Upper lobe of left lung (tissue), 6 donors: ENCODE results near the gene LYPD6B. TPM values are rescaled to one million over a fixed set of nuclear protein-coding genes. Genes with fewer than 3 reads are reported as not detected.

Experiments
- ATAC-seq, 2 donors: fragments of 200-7000 bp; cut with Tn5 transposase; one replicate each; pipeline ENCODE4 v1.9.1; 2022; ENCODE audit warnings: mild to moderate bottlenecking in 2 of 2, moderate library complexity in 2 of 2; ENCODE audit not compliant: low FRiP score in 2 of 2
- DNase-seq, 2 donors: peaks; one replicate each; pipeline ENCODE4 v3.0.0-alpha.2; 2019 to 2020
- H3K27ac ChIP-seq, 4 donors: fragments of 200-600 bp; sonication (generic); one replicate each; pipeline ENCODE4 v1.5.1; 2016 to 2019
- H3K27me3 ChIP-seq, 4 donors: fragments of 200-600 bp; sonication (generic); one replicate each; pipeline ENCODE4 v1.5.1; 2017 to 2019
- H3K36me3 ChIP-seq, 4 donors: fragments of 200-600 bp; sonication (generic); one replicate each; pipeline ENCODE4 v1.5.1; 2016 to 2019
- H3K4me1 ChIP-seq, 4 donors: fragments of 200-600 bp; sonication (generic); one replicate each; pipeline ENCODE4 v1.5.1; 2018 to 2019
- H3K4me3 ChIP-seq, 4 donors: fragments of 200-600 bp; sonication (generic); one replicate each; pipeline ENCODE4 v1.5.1; 2017 to 2019; ENCODE audit warnings: mild to moderate bottlenecking in 2 of 4, moderate library complexity in 1 of 4
- H3K9me3 ChIP-seq, 4 donors: fragments of 200-600 bp; sonication (generic); one replicate each; pipeline ENCODE4 v1.5.1; 2018 to 2019
- EP300 ChIP-seq, 4 donors: sonication (generic); formaldehyde crosslinking; IDR thresholded peaks; one replicate each; pipeline ENCODE4 v1.5.1; 2017; ENCODE audit warnings: antibody characterized with exemption in 4 of 4, control low read depth in 2 of 4
- POLR2A ChIP-seq, 4 donors: fragments of 450-650 bp; IDR thresholded peaks; one replicate each; pipeline ENCODE4 v1.5.1; 2016 to 2017; ENCODE audit warnings: antibody characterized with exemption in 4 of 4, mild to moderate bottlenecking in 2 of 4
- POLR2AphosphoS5 ChIP-seq, 2 donors: sonication (generic); formaldehyde crosslinking; IDR thresholded peaks; one replicate each; pipeline ENCODE4 v1.5.1; 2017; ENCODE audit warnings: antibody characterized with exemption in 2 of 2
- WGBS, 2 donors: methylation state at CpG; one replicate each; pipeline ENCODE4 v1.1.5; 2017 to 2018; 5-methylcytosine and 5-hydroxymethylcytosine counted together
- total RNA-seq, 6 donors: library from RNA; depleted of rRNA in 4 of 6; stranded (reverse); fragments of >200 nt in 4 of 6; gene quantifications; one replicate each; pipeline versions ENCODE4 v1.1.0 to v1.2.1, GENCODE V29; 2016 to 2021
- TF ChIP-seq, protein P1 (sequence below), 6 experiments: fragments of 450-650 bp in 4 of 6; fragments of 200-600 bp in 2 of 6; sonication (generic) in 2 of 6; IDR thresholded peaks; one replicate each; pipeline ENCODE4 v1.5.1; 2016 to 2019; ENCODE audit warnings: antibody characterized with exemption in 6 of 6
- donor health status: DM: no; HTN: no; CAD: no; lungs with moderate emphysema.
- donor health status: DM: no; HTN: yes; CAD: no; lungs with severe emphysema.

Gene LYPD6B
- total RNA-seq, 6 donors from 2014 or later, result 0.43 to 6.7 (median 1.1) TPM; not detected in 2

DNA sequence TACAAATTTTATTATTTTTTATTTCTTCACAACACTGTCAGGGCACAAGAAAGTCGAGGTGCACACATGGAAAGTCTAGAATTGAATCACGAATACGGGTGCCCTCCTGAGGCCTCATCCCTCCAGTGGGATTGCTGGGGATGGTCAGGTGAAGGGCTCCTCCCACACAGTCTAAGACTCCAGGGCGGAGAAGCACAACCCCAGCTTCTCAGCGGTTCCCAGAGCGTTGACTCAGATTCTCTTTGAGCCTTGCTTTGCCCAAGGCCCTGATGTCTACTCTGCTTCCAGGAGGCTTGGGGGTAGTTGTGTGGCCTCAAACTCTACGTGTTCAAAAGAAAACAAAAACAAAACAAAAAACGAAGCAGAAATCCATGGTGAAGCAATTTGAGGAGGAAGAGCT is 108.4 kb downstream of the LYPD6B start:
- Histone ChIP-seq H3K36me3 (no peaks in the 10 kb centered on the region), H3K4me3 (no peak overlapping the region), H3K27me3 (no peaks in the 10 kb centered on the region), H3K9me3 (no peaks in the 10 kb centered on the region), H3K27ac (no peak overlapping the region), H3K4me1 (no peaks in the 10 kb centered on the region)
- no peak for ATAC-seq
- TF ChIP-seq POLR2A (IDR thresholded peaks at IDR 0.05) (no peak), POLR2AphosphoS5 (IDR thresholded peaks at IDR 0.05) (no peak), EP300 (IDR thresholded peaks at IDR 0.05) (no peak)
- TF ChIP-seq, protein P1, sequence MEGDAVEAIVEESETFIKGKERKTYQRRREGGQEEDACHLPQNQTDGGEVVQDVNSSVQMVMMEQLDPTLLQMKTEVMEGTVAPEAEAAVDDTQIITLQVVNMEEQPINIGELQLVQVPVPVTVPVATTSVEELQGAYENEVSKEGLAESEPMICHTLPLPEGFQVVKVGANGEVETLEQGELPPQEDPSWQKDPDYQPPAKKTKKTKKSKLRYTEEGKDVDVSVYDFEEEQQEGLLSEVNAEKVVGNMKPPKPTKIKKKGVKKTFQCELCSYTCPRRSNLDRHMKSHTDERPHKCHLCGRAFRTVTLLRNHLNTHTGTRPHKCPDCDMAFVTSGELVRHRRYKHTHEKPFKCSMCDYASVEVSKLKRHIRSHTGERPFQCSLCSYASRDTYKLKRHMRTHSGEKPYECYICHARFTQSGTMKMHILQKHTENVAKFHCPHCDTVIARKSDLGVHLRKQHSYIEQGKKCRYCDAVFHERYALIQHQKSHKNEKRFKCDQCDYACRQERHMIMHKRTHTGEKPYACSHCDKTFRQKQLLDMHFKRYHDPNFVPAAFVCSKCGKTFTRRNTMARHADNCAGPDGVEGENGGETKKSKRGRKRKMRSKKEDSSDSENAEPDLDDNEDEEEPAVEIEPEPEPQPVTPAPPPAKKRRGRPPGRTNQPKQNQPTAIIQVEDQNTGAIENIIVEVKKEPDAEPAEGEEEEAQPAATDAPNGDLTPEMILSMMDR (IDR thresholded peaks at IDR 0.05), result no peak
- no peak for DNase-seq
- 88 to 90% methylated on average over 8 of the region's 8 CpGs for WGBS, 2 donors

GRCh38 chr2:149148194-149149006 is 109.9 kb downstream of the LYPD6B start:
- DNase-seq, result no peak
- Histone ChIP-seq H3K27me3 (no peaks in the 10 kb centered on the region), H3K9me3 (no peaks in the 10 kb centered on the region), H3K4me3 (no peak overlapping the region), H3K36me3 (no peaks in the 10 kb centered on the region), H3K4me1 (no peaks in the 10 kb centered on the region), H3K27ac (no peak overlapping the region)
- ATAC-seq, result no peak
- 70 to 71% methylated on average over 6 of the region's 6 CpGs for WGBS, 2 donors
- TF ChIP-seq POLR2AphosphoS5 (IDR thresholded peaks at IDR 0.05), result no peak
- TF ChIP-seq EP300 (IDR thresholded peaks at IDR 0.05), result no peak
- TF ChIP-seq, protein P1 (IDR thresholded peaks at IDR 0.05), result no peak
- TF ChIP-seq POLR2A (IDR thresholded peaks at IDR 0.05), result no peak

DNA sequence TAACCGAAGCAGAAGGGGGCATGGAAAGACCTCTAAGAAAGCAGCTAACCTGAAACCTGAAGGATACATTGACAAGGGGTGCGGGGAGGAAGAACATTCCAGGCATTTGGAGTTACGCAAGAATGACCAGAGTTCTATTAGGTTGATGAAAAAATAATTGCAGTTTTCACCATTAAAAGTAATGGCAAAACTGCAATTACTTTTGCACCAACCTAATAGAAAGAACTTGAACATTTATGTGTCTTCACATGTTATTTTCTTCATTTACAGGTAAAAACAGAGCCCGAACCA is 110.5 kb downstream of the LYPD6B start:
- no peak overlapping the region for H3K4me3 ChIP-seq
- ATAC-seq (no peak), DNase-seq (no peak)
- H3K36me3 ChIP-seq, result no peaks in the 10 kb centered on the region
- no peak for TF ChIP-seq POLR2AphosphoS5 (IDR thresholded peaks at IDR 0.05)
- no peak for TF ChIP-seq POLR2A (IDR thresholded peaks at IDR 0.05)
- TF ChIP-seq EP300 (IDR thresholded peaks at IDR 0.05), result no peak
- TF ChIP-seq, protein P1 (IDR thresholded peaks at IDR 0.05), result no peak
- no peaks in the 10 kb centered on the region for H3K27me3 ChIP-seq
- 74 to 87% methylated on average over 4 of the region's 4 CpGs for WGBS, 2 donors
- no peak overlapping the region for H3K27ac ChIP-seq
- H3K4me1 ChIP-seq, result no peaks in the 10 kb centered on the region
- no peaks in the 10 kb centered on the region for H3K9me3 ChIP-seq

GRCh38 chr2:149152469-149152953 is 114.0 kb downstream of the LYPD6B start:
- DNase-seq (no peak), ATAC-seq (peak in 1 of 2 donors; percentile 32)
- no peaks in the 10 kb centered on the region for H3K9me3 ChIP-seq
- no peak overlapping the region for H3K27ac ChIP-seq
- H3K4me3 ChIP-seq, result no peak overlapping the region
- no peaks in the 10 kb centered on the region for H3K27me3 ChIP-seq
- H3K36me3 ChIP-seq, result no peaks in the 10 kb centered on the region
- H3K4me1 ChIP-seq, result no peaks in the 10 kb centered on the region
- WGBS, 2 donors, result 40 to 70% methylated on average over 2 of the region's 2 CpGs
- TF ChIP-seq POLR2AphosphoS5 (IDR thresholded peaks at IDR 0.05) (no peak), POLR2A (IDR thresholded peaks at IDR 0.05) (no peak), EP300 (IDR thresholded peaks at IDR 0.05) (no peak)
- TF ChIP-seq, protein P1 (IDR thresholded peaks at IDR 0.05), result no peak
